ENCODE results near the gene ZNF518B.

GRCh38 chr4:10416441-10416840 is 40.8 kb downstream of the ZNF518B start:
- TF ChIP-seq CTCF (IDR thresholded peaks at IDR 0.05) (no peak), MAX (IDR thresholded peaks at IDR 0.05; ENCODE audit: low read depth) (no peak), EP300 (IDR thresholded peaks at IDR 0.05; ENCODE audit: borderline replicate concordance in 1 of 2, low read depth in 1 of 2, low read length in 1 of 2) (no peak), JUND (IDR thresholded peaks at IDR 0.05) (no peak), IRF3 (IDR thresholded peaks at IDR 0.05; ENCODE audit: low read depth, low read length) (no peak), POLR2AphosphoS5 (IDR thresholded peaks at IDR 0.05; ENCODE audit: low read depth, low read length) (no peak), GABPA (IDR thresholded peaks at IDR 0.05; ENCODE audit: low read depth) (no peak)
